GM18511 (cell line): ENCODE results near the gene LLGL2.

Experiments used
- ATAC-seq: cut with Tn5 transposase; IDR thresholded peaks from one replicate; pipeline ENCODE4 v1.9.1; 2021; ENCODE audit warnings: mild to moderate bottlenecking, moderate library complexity; ENCODE audit not compliant: unreplicated experiment

LLGL2 gene

GRCh38 chr17:75521951-75522727 lies 3.4 kb upstream of the LLGL2 start:
- ATAC-seq: no peak

GRCh38 chr17:75523647-75524046 lies 1.9 kb upstream of the LLGL2 start:
- no peak for ATAC-seq

- ATAC-seq: no peak
These were observed 1.1 kb upstream of the LLGL2 start for GRCh38 chr17:75524269-75524969.

GRCh38 chr17:75525806-75526554 lies 483 bp downstream of the LLGL2 start:
- peak; percentile 19 for ATAC-seq

- no peak for ATAC-seq
These were observed 1.2 kb downstream of the LLGL2 start for GRCh38 chr17:75526555-75527270.

GRCh38 chr17:75530837-75531720 lies 5.6 kb downstream of the LLGL2 start:
- ATAC-seq: no peak

- ATAC-seq: no peak
These were observed 6.2 kb downstream of the LLGL2 start for GRCh38 chr17:75531721-75532072.

GRCh38 chr17:75535119-75535537 lies 9.6 kb downstream of the LLGL2 start:
- peak; percentile 61 for ATAC-seq

GRCh38 chr17:75535871-75536270 lies 10.4 kb downstream of the LLGL2 start:
- no peak for ATAC-seq

- ATAC-seq: no peak
These were observed 10.9 kb downstream of the LLGL2 start for GRCh38 chr17:75536366-75536765.

- ATAC-seq: no peak
These were observed 14.7 kb downstream of the LLGL2 start for GRCh38 chr17:75539967-75540729.

GRCh38 chr17:75540923-75541503 lies 15.5 kb downstream of the LLGL2 start:
- ATAC-seq: no peak

GRCh38 chr17:75542229-75542628 lies 16.7 kb downstream of the LLGL2 start:
- ATAC-seq: no peak

GRCh38 chr17:75542728-75543336 lies 17.3 kb downstream of the LLGL2 start:
- no peak for ATAC-seq

- no peak for ATAC-seq
These were observed 18.8 kb downstream of the LLGL2 start for GRCh38 chr17:75544250-75544649.

- ATAC-seq: no peak
These were observed 20.7 kb downstream of the LLGL2 start for GRCh38 chr17:75546181-75546580.

- ATAC-seq: no peak
These were observed 21.6 kb downstream of the LLGL2 start for GRCh38 chr17:75547091-75547490.

- no peak for ATAC-seq
These were observed 23.3 kb downstream of the LLGL2 start for GRCh38 chr17:75548813-75549212.
